Embryonic facial prominence (tissue), 1 donor: ENCODE results near the gene AK8.
"Not testable (repeated sequence)": the region's sequence is repeated elsewhere in the genome, so short reads cannot be mapped to it uniquely, and the experiment has no call there.

Experiments used
- DNase-seq: peaks from one replicate; pipeline ENCODE4 v3.0.0-alpha.2; 2016; ENCODE audit errors: extremely low spot score

The AK8 gene

DNA sequence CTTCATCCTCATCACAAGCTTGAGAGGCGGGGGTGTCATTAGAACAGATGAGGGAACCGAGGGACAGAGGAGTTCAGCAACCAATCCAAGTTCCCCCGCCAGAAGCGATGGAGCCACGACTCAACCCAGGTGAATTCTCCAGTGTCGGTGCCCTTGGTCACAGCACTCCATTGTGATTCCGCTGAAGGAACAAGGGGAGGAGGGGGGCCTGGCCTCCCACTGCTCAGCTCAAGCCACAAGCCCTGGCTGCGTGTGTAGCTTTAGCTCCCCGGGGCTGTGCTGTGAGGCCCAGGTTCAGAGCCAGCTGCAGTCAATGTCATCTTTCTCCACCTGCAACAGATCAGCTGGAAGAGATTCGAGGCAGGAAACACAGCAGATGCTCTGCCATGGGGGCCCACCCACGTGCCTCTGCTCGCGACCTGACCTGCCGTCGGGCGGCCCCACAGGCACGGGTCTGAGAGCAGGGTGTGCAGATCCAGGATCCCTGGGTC, 135.2 kb downstream of the AK8 start:
- no peak for DNase-seq

GRCh38 chr9:132740526-132741309, 137.4 kb downstream of the AK8 start:
- no peak for DNase-seq

DNA sequence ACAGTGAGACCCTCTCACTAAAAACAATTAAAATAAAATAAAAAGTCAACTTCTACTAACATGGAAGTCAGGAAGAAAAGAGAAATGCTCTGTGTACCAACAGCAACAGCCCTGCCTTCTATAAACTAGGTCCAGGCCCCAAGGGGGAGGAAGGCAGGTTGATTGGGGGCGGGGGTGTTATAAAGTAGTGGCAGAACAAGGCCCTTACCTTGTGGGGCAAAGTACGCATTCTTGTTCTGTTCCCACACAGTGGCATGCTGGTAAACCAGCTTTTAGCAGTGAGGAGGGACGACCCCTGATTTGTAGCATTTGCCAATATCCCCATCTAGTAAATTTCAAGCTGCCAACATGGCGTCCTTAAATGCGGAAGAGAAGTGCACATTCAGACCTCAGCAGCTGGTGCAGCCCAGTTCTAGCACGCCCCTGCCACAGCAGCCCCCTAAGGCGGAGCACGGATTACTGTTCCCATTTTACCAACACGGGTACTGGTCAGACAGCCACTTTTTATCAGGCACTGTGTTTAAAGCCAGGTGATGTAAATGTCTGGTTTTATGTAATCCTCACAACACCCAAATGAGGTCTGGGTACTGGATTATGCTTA, 138.3 kb downstream of the AK8 start:
- no peak for DNase-seq

DNA sequence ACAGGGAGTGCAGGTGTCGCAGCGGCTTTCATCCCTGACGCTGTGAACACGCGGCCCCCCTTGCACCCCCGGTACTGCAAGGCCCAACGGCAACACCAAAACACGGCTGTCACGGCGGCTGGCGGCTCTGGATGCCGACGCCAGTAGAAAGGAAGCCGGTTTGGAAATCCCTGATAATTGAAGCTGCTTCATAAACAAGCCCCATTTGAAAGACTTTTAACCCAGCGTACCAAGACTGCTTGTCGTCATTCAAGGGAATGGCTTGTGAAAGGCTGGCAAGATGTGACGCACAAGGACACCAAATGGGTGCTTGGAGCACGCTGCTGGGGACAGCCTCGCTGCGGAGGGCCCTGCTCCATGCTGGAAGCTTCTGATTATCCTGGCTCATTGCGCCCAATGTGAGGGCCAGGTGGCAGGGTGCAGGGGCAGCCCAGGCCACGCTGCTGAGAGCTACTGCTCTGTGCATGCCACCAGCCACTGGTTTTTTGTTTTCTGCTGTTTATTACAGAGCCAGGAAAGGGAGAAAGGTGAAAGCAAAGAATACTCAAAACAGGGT, 144.7 kb downstream of the AK8 start:
- DNase-seq: no peak

DNA sequence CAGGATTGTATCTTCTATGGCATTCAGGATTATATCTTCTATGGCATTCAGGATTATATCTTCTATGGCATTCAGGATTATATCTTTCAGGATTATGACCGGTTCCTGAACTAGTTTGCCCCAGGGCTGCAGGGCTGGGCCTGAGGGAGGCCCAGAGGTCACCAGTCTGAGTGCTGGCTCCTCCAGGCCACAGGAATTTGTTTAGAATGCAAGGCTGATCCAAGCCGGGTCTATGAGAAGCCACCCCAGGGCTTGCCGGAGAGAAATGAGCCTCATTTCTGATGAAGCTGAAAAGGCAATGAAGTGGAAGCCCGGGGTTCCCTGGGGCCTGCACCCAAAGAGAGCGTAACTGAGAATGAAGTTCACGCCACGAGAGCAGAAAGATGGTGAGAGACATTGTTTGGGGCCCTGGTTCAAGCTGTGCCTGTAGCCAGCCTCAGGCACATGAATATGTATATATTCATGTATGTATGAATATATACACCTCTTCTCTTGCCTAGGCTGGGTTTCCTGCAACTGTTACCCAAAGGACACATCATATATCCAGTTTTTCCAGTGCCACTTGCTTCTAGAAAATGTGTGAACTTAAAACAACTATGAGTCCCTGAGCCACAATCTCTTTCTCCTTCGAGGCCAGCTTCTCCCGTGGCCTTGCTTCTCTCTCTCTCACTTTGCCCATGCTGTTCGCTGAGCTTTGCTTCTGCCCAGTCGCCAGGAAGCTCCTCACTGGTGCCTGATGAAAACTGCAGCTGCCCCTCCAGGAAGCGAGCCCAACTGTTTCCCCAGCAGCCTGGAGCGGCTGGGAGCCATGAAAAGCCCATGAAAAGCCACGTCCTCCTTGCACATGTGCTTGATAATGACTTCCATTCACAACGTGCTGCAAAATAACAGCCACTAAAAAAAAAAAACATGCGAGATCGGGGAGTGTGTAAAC, 145.5 kb downstream of the AK8 start:
- DNase-seq: no peak

DNA sequence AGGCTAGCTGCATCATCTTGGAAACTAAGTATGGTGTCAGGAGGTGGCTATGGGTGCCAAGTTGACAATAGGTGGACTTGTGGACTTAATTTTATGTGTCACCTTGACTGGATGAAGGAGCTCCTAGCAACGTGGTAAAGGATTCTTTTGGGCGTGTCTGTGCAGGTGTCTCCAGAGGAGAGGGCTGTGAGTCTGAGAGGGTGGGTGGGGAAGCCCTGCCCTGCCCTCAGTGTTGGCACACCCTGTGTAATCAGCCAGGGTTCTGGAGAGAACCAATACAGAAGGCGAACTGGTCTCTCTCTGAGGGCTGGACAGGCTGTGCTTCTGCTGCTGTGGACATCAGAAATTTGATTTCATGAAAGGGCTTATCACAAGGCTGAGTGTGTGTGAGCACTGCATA, 146.9 kb downstream of the AK8 start:
- DNase-seq: no peak

DNA sequence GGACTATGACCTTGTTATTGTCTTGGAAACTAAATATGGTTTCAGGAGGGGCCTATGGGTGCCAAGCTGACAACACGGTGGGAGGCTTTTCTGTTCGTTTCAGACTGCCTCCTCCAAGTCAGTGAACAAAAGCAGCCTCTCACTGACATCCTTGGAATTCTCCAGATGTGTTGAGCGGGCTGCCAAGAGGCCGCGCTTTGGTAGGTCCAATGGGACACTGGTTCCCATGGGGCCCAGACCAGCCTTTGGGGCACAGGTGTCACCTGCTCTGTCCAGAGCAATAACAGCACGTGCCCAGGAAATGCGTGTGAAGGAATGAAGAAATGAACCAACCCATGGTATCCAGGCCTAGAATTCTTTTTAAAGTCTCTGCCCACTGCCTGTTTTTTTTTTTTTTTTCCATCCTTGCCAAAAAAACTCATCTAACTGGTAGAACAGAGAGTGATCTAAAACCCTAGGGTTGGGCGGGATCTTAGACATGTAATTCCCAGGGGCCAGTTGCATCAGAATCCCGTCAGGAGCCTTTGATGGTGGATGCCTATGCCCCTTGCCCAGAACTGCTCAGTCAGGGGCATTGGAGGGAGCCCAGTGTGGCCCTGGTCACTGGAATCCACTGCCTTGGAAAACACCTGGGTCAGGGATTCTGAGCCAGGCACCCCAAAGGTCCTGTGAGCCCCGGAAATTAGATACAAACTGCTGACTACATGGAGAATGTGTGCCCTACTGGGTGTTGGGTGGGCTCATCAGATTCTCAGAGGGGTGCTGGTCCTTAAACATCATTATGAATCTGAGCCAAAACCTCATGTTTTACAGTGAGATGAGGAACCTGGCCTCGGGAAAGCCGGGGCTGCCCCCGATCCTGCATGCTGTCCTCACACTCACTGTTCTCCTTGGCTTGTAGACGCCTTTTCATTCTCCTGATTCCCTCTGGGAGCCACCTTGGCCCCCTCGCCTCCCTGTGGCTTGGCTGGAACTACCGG, 147.7 kb downstream of the AK8 start:
- DNase-seq: no peak

GRCh38 chr9:132729235-132729890, 148.7 kb downstream of the AK8 start:
- no peak for DNase-seq

DNA sequence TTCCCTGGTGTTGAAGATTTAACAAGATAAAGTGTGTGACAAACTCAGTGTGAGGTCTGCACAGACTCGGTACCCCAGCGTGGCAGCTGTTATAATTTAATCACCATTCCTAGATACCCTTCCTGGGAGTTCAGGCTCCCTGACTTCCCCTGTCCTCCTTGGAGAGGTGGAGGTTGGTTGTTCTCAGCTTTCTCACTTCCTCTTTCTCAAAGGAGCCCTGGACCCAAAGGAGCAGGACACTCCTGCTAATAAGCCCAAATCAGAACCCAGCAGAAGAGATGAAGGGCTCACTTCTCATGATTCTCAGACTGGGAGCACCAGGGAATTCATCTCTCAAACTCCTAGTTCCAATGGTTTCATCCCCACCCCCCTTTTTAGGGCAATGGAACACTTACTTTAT, 149.6 kb downstream of the AK8 start:
- no peak for DNase-seq

GRCh38 chr9:132728071-132728470, 150.0 kb downstream of the AK8 start:
- DNase-seq: no peak

DNA sequence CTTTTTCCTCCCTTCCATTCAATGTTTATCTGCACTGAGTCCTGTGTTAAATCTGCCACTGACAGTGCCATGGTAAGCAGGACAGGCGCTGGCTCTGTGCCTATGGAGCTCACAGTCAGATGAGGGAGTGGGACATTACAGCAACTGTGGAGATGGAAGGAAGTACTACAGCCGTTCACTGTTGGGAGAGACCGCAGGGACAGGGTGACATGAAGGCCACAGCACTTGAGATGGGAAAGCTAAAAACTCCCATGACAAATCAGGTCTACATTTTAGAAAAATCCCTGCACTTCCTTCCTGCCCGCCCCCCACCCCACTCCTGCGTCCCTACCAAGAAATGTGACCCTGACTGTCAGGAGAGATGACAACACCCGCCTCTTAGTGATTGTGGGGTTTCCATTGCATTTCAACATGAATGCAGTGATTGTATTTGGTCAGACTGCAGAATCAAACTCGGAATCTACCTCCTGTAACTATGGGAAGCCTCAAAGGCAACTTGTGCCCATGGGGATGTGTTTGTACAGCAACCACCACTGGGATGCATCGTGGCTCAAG, 151.4 kb downstream of the AK8 start:
- no peak for DNase-seq

GRCh38 chr9:132725306-132725705, 152.8 kb downstream of the AK8 start:
- no peak for DNase-seq

DNA sequence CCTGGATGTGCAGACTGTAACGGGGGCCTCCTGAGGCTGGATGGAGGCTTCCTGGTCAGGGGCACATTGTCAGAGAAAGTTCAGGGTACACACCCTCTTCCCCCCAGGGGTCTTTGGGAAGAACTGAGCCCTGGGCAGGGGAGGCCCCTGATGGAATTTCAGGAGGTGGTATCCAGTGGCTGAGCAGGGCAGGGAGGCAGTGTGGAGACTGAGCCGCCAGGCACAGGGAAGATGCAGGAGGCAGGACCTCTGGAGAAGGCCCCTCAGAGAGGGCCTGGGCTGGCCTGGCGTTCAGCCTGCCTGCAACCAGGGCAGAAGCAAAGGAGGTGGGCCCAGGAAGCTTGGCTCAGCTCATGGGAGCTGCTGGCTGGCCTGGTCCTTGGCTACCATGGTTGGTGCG, 154.3 kb downstream of the AK8 start:
- no peak for DNase-seq

GRCh38 chr9:132722564-132723065, 155.5 kb downstream of the AK8 start:
- no peak for DNase-seq

DNA sequence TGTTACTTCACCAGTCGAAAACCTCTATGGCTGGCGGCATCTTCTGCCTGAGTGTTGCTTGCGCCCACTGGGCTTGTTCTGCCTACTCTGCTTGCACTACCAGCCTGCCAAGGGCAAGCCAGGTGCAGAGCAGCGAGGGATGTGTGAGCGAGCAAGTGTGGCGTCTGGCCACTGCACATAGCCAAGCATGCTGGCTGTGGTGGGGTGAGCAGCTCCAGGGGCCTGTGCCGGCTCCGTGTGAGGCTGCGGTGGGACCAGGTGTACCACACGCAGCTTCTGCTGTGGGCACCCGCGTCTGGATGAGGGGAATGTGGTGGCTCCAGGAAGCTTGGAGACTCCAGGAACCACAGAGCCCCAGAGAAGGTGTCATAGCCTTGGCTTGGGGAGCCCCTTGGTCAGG, 156.4 kb downstream of the AK8 start:
- no peak for DNase-seq

- not testable (repeated sequence) for DNase-seq
Measured at GRCh38 chr9:132718381-132718928, 159.6 kb downstream of the AK8 start.

DNA sequence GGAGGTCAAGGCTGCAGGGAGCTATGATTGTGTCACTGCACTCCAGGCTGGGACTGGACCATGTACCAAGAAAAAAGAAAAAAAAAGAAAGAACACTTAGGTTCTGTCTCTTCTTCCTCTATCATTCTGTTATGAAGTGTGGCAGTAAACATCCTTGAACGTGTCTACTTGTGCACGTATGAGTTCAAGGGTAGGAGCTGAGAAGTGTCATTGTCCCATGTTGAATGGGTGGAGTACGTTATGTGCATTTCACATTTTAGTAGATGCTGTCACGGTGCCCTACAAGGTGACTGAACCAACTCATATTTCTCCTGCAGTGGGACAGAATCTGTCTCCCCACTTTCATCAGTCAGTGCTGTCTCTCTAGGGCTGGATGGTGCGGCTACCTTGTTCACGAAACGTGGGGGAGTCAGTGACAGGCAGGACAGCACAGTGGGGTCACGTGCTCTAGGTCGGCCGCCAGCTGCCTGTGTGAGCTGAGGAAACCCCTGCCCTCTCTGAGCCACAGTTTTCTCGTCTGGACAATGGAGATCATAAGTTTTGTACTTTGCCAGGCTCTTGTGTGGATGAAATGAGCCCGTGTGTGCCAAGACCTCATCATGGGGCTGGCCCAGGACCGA, 160.6 kb downstream of the AK8 start:
- DNase-seq: no peak

DNA sequence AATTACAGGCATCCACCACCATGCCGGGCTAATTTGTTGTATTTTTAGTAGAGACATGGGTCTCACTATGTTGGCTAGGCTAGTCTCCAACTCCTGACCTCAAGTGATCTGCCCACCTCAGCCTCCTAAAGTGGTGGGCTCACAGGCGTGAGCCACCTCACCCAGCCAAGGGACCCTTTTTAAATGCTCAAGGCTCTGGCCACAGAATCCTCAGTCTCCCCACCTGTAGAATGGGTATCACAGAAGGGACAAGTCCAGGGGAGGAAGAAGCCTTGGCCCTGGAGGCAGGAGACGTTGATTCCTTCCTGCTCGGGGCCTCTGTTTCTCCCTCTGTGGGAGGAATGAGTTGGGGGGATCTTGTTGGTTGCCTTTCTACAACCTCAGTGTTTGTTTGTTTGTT, 162.1 kb downstream of the AK8 start:
- no peak for DNase-seq

DNA sequence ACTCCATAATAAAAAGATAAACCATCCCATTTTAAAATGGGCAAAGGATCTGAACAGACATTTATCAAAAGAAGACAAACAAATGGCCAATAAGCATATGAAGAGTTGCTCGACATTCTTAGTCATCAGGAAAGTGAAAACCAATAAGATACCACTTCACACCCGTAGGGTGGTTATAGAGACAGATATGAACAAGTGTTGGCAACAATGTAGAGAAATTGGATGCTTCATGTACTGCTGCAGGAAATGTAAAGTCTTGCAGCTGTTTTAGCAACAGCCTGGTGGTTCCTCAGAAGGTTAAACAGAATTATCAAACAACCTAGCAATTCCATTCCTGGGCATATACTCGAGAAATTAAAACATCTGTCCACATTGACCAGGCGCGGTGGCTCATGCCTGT, 165.3 kb downstream of the AK8 start:
- DNase-seq: no peak
